ENCODE results near the gene NRG3.

- TF ChIP-seq TCF7L2 (IDR thresholded peaks at IDR 0.05; ENCODE audit: low read depth, low read length) (no peak), CTCF (IDR thresholded peaks at IDR 0.05) (no peak), POLR2AphosphoS5 (IDR thresholded peaks at IDR 0.05; ENCODE audit: low read depth, low read length) (no peak)
These were observed 534.7 kb downstream of the NRG3 start for GRCh38 chr10:82409671-82410070.

Data from Panc1 (cell line).